Mesenchymal stem cell (in vitro differentiated cells and primary cell): ENCODE data around the gene CGREF1.

Experiments used
- DNase-seq: peaks from one replicate; pipeline ENCODE4 v3.0.0-alpha.2; 2013
- H2AFZ ChIP-seq: one replicate; pipeline ENCODE4 v1.6.1; 2013; ENCODE audit warnings: low read depth, mild to moderate bottlenecking, control low read depth, inconsistent platforms, low read length, moderate library complexity
- H2AK5ac ChIP-seq: 2 replicates; pipeline ENCODE4 v1.6.1; 2013; ENCODE audit warnings: low read length, moderate library complexity, mild to moderate bottlenecking, inconsistent platforms; ENCODE audit not compliant: severe bottlenecking
- H2BK120ac ChIP-seq: one replicate; pipeline ENCODE4 v1.6.1; 2013; ENCODE audit warnings: low read depth, mild to moderate bottlenecking, inconsistent platforms, low read length, moderate library complexity
- H2BK12ac ChIP-seq, 2 experiments: one replicate each; pipeline ENCODE4 v1.6.1; 2013; ENCODE audit warnings: inconsistent platforms in 2 of 2, low read length in 2 of 2, mild to moderate bottlenecking in 2 of 2, moderate library complexity in 2 of 2, control low read depth in 1 of 2
- H2BK15ac ChIP-seq: one replicate; pipeline ENCODE4 v1.6.1; 2013; ENCODE audit warnings: mild to moderate bottlenecking, low read depth, inconsistent platforms; ENCODE audit not compliant: poor library complexity, severe bottlenecking
- H2BK5ac ChIP-seq: 2 replicates; pipeline ENCODE4 v1.6.1; 2013; ENCODE audit warnings: low read depth, mild to moderate bottlenecking, low read length, control low read depth, inconsistent platforms; ENCODE audit not compliant: poor library complexity, severe bottlenecking
- H3K14ac ChIP-seq, 2 experiments: one replicate each; pipeline ENCODE4 v1.6.1; 2013; ENCODE audit warnings: inconsistent platforms in 2 of 2, low read length in 2 of 2, control low read depth in 1 of 2, mild to moderate bottlenecking in 1 of 2, moderate library complexity in 1 of 2
- H3K18ac ChIP-seq, 2 experiments: one replicate each; pipeline ENCODE4 v1.6.1; 2013; ENCODE audit warnings: inconsistent platforms in 2 of 2, low read length in 2 of 2, control low read depth in 1 of 2, low read depth in 1 of 2, mild to moderate bottlenecking in 1 of 2
- H3K23ac ChIP-seq, 2 experiments: one replicate each; pipeline ENCODE4 v1.6.1; 2013; ENCODE audit warnings: inconsistent platforms in 2 of 2, low read length in 2 of 2, mild to moderate bottlenecking in 2 of 2, moderate library complexity in 2 of 2, control low read depth in 1 of 2
- H3K27ac ChIP-seq: 2 replicates; pipeline ENCODE4 v1.5.1; 2013; ENCODE audit warnings: mild to moderate bottlenecking, moderate library complexity, low read length, control low read depth, inconsistent platforms; ENCODE audit not compliant: poor library complexity, severe bottlenecking
- H3K27me3 ChIP-seq, 2 experiments: 2 replicates each; pipeline versions ENCODE4 v1.6.1 to v1.7.0; 2013; ENCODE audit warnings: low read length in 2 of 2, mild to moderate bottlenecking in 2 of 2, moderate library complexity in 2 of 2, control low read depth in 1 of 2, inconsistent platforms in 1 of 2; ENCODE audit not compliant: control insufficient read depth in 1 of 2, insufficient read depth in 1 of 2
- H3K36me3 ChIP-seq, 2 experiments: 2 replicates each; pipeline versions ENCODE4 v1.6.1 to v1.7.0; 2013; ENCODE audit warnings: low read length in 2 of 2, control low read depth in 1 of 2, inconsistent platforms in 1 of 2, low read depth in 1 of 2, mild to moderate bottlenecking in 1 of 2; ENCODE audit not compliant: insufficient read depth in 2 of 2, control insufficient read depth in 1 of 2
- H3K4ac ChIP-seq, 2 experiments: one replicate each; pipeline ENCODE4 v1.6.1; 2013; ENCODE audit warnings: inconsistent platforms in 2 of 2, low read length in 2 of 2, mild to moderate bottlenecking in 2 of 2, moderate library complexity in 2 of 2, control low read depth in 1 of 2, low read depth in 1 of 2
- H3K4me1 ChIP-seq: 2 replicates; pipeline ENCODE4 v1.6.1; 2013; ENCODE audit warnings: low read depth, low read length, control low read depth; ENCODE audit not compliant: control insufficient read depth, insufficient read depth
- H3K4me2 ChIP-seq: 2 replicates; pipeline ENCODE4 v1.6.1; 2013; ENCODE audit warnings: low read length, mild to moderate bottlenecking, inconsistent platforms; ENCODE audit not compliant: poor library complexity, severe bottlenecking
- H3K4me3 ChIP-seq, 2 experiments: 2 replicates each; pipeline versions ENCODE4 v1.5.1 to v1.7.0; 2013; ENCODE audit warnings: low read length in 2 of 2, mild to moderate bottlenecking in 2 of 2, control low read depth in 1 of 2, low read depth in 1 of 2; ENCODE audit not compliant: insufficient read depth in 1 of 2
- H3K79me1 ChIP-seq: replicated peaks from 2 replicates; pipeline ENCODE4 v1.6.1; 2013; ENCODE audit warnings: mild to moderate bottlenecking, control low read depth, low read length, inconsistent platforms; ENCODE audit not compliant: poor library complexity, severe bottlenecking
- H3K9ac ChIP-seq: 2 replicates; pipeline ENCODE4 v1.7.0; 2013; ENCODE audit warnings: mild to moderate bottlenecking, low read length, moderate library complexity
- H3K9me3 ChIP-seq: 2 replicates; pipeline ENCODE4 v1.7.0; 2013; ENCODE audit warnings: mild to moderate bottlenecking, low read length; ENCODE audit not compliant: control insufficient read depth
- H4K8ac ChIP-seq: one replicate; pipeline ENCODE4 v1.6.1; 2013; ENCODE audit warnings: inconsistent platforms, mild to moderate bottlenecking, low read length, moderate library complexity
- H4K91ac ChIP-seq: one replicate; pipeline ENCODE4 v1.6.1; 2013; ENCODE audit warnings: mild to moderate bottlenecking, low read length, inconsistent platforms
- WGBS: methylation state at CpG from one replicate; pipeline ENCODE4 v1.1.7; 2013; ENCODE audit warnings: mixed read lengths; 5-methylcytosine and 5-hydroxymethylcytosine counted together

Gene CGREF1

DNA sequence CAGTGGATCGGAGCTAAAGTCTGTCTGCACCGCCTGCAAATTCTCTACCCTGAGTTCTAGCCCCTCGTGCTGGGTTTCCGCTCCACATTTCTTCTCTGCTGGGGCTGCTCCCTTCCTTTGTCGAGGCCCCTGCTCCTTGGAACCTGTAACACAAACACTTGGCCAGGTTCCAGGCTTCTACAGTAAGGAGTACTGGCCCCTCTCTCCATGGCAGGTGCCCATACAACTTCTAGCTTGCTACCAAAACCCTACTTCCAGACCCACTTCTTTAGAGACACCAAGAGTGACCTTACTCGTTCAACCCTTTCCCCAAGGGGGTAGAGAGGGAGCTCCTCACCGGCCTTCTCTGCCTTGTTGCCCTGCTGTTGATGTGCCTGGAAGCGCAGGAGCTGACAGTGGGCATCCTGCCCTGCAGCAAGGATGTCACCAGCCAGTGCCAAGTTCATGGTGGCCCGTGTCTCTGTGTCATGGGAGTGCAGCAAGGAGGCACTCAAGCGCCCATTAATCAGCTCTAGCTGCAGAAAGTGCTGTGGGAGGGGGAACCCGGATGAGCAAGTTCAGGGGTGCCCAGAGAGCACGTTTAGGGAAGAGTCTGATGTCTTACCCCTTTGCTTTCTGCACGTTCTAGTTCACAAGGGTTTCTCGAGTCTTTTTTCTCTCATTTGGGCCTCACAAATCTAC lies 14.4 kb upstream of the CGREF1 start:
- Histone ChIP-seq H4K91ac (no peak overlapping the region), H3K4me2 (peak overlapping the region; percentile 81), H4K8ac (no peak overlapping the region), H3K9me3 (no peaks in the 10 kb centered on the region), H3K79me1 (peaks cover 23% of the 10 kb centered on the region), H2AK5ac (no peak overlapping the region), H3K9ac (peak overlapping the region; percentile 92), H3K4me1 (peaks cover 17% of the 10 kb centered on the region), H3K36me3 (peaks cover 41% of the 10 kb centered on the region in 2 experiments), H3K23ac (no peak overlapping the region), H2BK5ac (no peak overlapping the region), H2BK120ac (no peak overlapping the region), H2AFZ (no peak overlapping the region), H3K27ac (no peak overlapping the region), H3K4me3 (peak overlapping the region; percentile 12 to 93), H2BK12ac (no peak overlapping the region), H2BK15ac (no peak overlapping the region), H3K27me3 (peaks cover 0 to 5% of the 10 kb centered on the region in 2 experiments), H3K14ac (peak overlapping the region in 1 of 2 experiments; percentile 44), H3K18ac (no peak overlapping the region), H3K4ac (no peak overlapping the region)
- 69% methylated on average over 12 of the region's 14 CpGs for WGBS
- DNase-seq = no peak

DNA sequence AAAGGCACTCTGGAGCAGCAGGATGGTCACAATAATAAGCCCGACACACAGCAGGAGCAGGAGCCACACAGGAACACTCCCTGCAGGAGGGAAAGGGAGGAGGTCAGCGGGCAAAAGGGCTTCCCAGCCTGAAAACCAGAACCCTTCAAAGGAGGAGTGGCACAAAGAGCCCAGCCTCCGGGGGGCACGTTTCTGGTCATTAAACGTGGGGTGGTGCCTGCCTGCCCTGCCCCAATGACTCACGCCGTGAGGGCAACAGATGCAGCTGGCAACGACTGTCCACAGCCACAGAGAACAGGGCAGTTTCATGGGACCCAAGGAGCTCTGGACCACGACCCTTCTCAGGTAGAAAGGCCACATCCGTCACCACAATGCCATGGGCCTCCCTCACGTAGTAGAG lies 12.5 kb upstream of the CGREF1 start:
- Histone ChIP-seq H2BK5ac (no peak overlapping the region), H2BK15ac (no peak overlapping the region), H3K79me1 (peaks cover 23% of the 10 kb centered on the region), H3K4ac (no peak overlapping the region), H3K14ac (no peak overlapping the region), H3K18ac (no peak overlapping the region), H4K91ac (no peak overlapping the region), H3K4me1 (peaks cover 17% of the 10 kb centered on the region), H2AFZ (no peak overlapping the region), H3K4me3 (no peak overlapping the region), H3K9me3 (no peaks in the 10 kb centered on the region), H2BK120ac (no peak overlapping the region), H2BK12ac (no peak overlapping the region), H3K4me2 (no peak overlapping the region), H3K27ac (no peak overlapping the region), H3K36me3 (peaks cover 41 to 44% of the 10 kb centered on the region in 2 experiments), H3K27me3 (no peaks in the 10 kb centered on the region), H3K9ac (peak overlapping the region; percentile 2), H3K23ac (no peak overlapping the region), H4K8ac (no peak overlapping the region), H2AK5ac (no peak overlapping the region)
- 92% methylated on average over 11 of the region's 11 CpGs for WGBS
- DNase-seq = no peak

DNA sequence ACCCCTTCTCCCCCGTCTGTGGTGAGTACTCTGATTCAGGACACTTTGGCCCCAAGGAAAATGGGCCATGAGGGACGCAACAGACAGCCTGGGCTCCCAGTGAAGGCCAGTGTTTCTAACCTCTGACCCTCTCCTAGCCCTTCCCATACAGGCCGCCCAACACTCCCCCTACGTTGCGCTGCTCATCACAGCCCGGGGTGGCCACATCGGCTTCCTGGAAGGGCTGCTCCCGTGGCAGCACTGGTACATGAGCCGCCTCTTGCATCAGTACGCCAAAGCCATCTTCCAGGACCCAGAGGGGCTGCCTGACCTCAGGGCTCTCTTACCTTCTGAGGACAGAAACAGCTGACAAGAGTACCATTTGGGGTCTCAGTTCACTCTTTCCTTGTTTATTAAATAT lies 11.5 kb upstream of the CGREF1 start:
- no peak overlapping the region for H4K91ac ChIP-seq
- H3K4ac ChIP-seq = no peak overlapping the region
- H3K14ac ChIP-seq = no peak overlapping the region
- no peaks in the 10 kb centered on the region for H3K9me3 ChIP-seq
- H2AK5ac ChIP-seq = no peak overlapping the region
- no peaks in the 10 kb centered on the region for H3K27me3 ChIP-seq
- H3K36me3 ChIP-seq = peaks cover 41 to 44% of the 10 kb centered on the region in 2 experiments
- no peak overlapping the region for H3K9ac ChIP-seq
- H3K79me1 ChIP-seq = peaks cover 23% of the 10 kb centered on the region
- H2BK5ac ChIP-seq = no peak overlapping the region
- 98% methylated on average over 10 of the region's 10 CpGs for WGBS
- no peak overlapping the region for H3K27ac ChIP-seq
- no peak overlapping the region for H3K23ac ChIP-seq
- no peak overlapping the region for H4K8ac ChIP-seq
- DNase-seq = no peak
- H2BK15ac ChIP-seq = no peak overlapping the region
- H3K4me1 ChIP-seq = peaks cover 17% of the 10 kb centered on the region
- H2AFZ ChIP-seq = no peak overlapping the region
- no peak overlapping the region for H3K4me2 ChIP-seq
- no peak overlapping the region for H3K18ac ChIP-seq
- no peak overlapping the region for H2BK12ac ChIP-seq
- H3K4me3 ChIP-seq = no peak overlapping the region
- H2BK120ac ChIP-seq = no peak overlapping the region

DNA sequence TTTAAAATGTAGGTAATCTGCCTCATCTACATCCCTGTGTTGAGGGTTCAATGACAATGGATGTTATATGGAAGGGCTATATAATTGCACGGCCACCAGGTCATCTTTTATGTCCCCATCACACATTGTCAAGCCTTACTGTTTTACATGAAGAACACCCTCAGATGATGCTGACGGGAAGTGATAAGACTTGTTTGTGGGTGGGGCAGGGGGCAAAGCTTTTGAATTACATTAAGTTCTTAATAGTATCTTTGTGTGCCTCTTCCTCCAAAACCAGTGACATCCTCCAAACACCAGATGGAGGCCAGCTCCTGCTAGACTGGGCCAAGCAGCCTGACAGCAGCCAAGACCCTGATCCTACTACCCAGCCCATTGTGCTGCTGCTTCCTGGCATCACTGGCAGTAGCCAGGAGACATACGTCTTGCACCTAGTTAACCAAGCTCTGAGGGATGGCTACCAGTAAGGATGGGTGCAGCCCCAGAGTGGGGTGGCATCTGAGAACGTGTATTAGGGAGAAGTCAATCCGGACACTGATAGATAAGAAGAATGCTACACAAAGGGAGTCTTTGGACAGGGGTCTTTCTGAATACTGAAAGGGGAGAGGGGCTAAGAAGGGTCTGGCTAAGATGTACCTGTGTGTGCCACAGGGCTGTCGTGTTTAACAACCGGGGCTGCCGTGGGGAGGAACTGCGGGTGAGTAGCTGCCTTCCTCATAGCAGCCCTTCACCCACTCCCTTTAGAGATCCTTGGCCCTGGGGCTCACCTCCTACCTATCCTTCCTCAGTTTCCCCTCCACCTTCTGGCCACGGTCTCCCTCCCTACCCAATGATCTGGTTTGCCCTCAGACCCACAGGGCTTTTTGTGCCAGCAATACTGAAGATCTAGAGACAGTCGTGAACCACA lies 10.0 kb upstream of the CGREF1 start:
- H2BK12ac ChIP-seq = no peak overlapping the region
- no peak overlapping the region for H4K8ac ChIP-seq
- peaks cover 23% of the 10 kb centered on the region for H3K79me1 ChIP-seq
- WGBS = 95% methylated on average over 9 of the region's 11 CpGs
- H3K27me3 ChIP-seq = peaks cover 0 to 4% of the 10 kb centered on the region in 2 experiments
- H3K4me3 ChIP-seq = no peak overlapping the region
- no peak overlapping the region for H3K18ac ChIP-seq
- no peak overlapping the region for H2BK120ac ChIP-seq
- no peak overlapping the region for H2AFZ ChIP-seq
- no peak overlapping the region for H2BK15ac ChIP-seq
- H3K4me1 ChIP-seq = peaks cover 17% of the 10 kb centered on the region
- H4K91ac ChIP-seq = no peak overlapping the region
- no peaks in the 10 kb centered on the region for H3K9me3 ChIP-seq
- H2BK5ac ChIP-seq = no peak overlapping the region
- no peak overlapping the region for H2AK5ac ChIP-seq
- H3K4ac ChIP-seq = no peak overlapping the region
- H3K27ac ChIP-seq = no peak overlapping the region
- no peak overlapping the region for H3K14ac ChIP-seq
- H3K23ac ChIP-seq = no peak overlapping the region
- H3K36me3 ChIP-seq = peaks cover 41 to 44% of the 10 kb centered on the region in 2 experiments
- no peak overlapping the region for H3K4me2 ChIP-seq
- no peak overlapping the region for H3K9ac ChIP-seq
- no peak for DNase-seq
